WERI-Rb-1 (cell line): ENCODE results near the gene ISCA1.

ENCODE experiments used
- DNase-seq: peaks from one replicate; pipeline ENCODE4 v3.0.0-alpha.2; 2020
- H3K27ac ChIP-seq: fragments of 250-450 bp; sonication (Bioruptor Pico); 2 replicates; pipeline ENCODE4 v1.5.1; 2020; ENCODE audit warnings: mild to moderate bottlenecking, moderate library complexity
- H3K27me3 ChIP-seq: fragments of 250-450 bp; sonication (Bioruptor Pico); 2 replicates; pipeline ENCODE4 v1.5.1; 2021; ENCODE audit warnings: mild to moderate bottlenecking, low read depth, moderate library complexity; ENCODE audit not compliant: insufficient read depth, severe bottlenecking
- H3K36me3 ChIP-seq: fragments of 250-450 bp; sonication (Bioruptor Pico); 2 replicates; pipeline ENCODE4 v1.5.1; 2020; ENCODE audit warnings: mild to moderate bottlenecking, moderate library complexity
- H3K4me3 ChIP-seq: 2 replicates; pipeline ENCODE4 v1.5.1; 2011; ENCODE audit warnings: low read depth, mild to moderate bottlenecking, control low read depth, low read length
- H3K9me3 ChIP-seq: fragments of 250-450 bp; sonication (Bioruptor Pico); 2 replicates; pipeline ENCODE4 v1.5.1; 2021; ENCODE audit warnings: mild to moderate bottlenecking, moderate library complexity; ENCODE audit not compliant: severe bottlenecking
- TF ChIP-seq, protein P1 (sequence below): IDR thresholded peaks from 2 replicates; pipeline ENCODE4 v1.5.1; 2011; ENCODE audit warnings: low read depth, mild to moderate bottlenecking, control low read depth, inconsistent platforms, low read length

Gene ISCA1

DNA sequence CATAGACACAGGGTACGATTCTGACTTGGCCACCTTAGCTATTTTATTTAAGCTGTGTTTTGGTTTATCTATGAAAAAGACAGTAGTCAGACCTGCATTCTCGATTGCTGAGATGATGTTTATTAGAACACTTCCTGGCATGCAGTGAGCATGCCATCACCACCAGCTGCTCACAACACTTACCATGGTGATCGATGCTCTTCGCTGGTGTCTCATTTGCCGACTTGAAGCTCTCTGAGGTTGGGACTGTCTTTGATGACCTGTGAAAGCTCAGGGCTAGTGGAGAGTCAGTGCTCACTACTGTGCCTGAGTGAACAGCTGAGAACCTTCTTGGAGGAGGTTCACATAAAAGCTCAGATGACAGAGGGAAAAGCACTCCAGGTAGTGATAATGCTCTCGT is 18.5 kb downstream of the ISCA1 start:
- H3K27ac ChIP-seq: no peak overlapping the region
- TF ChIP-seq, protein P1, sequence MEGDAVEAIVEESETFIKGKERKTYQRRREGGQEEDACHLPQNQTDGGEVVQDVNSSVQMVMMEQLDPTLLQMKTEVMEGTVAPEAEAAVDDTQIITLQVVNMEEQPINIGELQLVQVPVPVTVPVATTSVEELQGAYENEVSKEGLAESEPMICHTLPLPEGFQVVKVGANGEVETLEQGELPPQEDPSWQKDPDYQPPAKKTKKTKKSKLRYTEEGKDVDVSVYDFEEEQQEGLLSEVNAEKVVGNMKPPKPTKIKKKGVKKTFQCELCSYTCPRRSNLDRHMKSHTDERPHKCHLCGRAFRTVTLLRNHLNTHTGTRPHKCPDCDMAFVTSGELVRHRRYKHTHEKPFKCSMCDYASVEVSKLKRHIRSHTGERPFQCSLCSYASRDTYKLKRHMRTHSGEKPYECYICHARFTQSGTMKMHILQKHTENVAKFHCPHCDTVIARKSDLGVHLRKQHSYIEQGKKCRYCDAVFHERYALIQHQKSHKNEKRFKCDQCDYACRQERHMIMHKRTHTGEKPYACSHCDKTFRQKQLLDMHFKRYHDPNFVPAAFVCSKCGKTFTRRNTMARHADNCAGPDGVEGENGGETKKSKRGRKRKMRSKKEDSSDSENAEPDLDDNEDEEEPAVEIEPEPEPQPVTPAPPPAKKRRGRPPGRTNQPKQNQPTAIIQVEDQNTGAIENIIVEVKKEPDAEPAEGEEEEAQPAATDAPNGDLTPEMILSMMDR: no peak
- DNase-seq: no peak
- no peaks in the 10 kb centered on the region for H3K27me3 ChIP-seq
- no peak overlapping the region for H3K4me3 ChIP-seq
- H3K36me3 ChIP-seq: peaks cover 10% of the 10 kb centered on the region
- no peaks in the 10 kb centered on the region for H3K9me3 ChIP-seq

DNA sequence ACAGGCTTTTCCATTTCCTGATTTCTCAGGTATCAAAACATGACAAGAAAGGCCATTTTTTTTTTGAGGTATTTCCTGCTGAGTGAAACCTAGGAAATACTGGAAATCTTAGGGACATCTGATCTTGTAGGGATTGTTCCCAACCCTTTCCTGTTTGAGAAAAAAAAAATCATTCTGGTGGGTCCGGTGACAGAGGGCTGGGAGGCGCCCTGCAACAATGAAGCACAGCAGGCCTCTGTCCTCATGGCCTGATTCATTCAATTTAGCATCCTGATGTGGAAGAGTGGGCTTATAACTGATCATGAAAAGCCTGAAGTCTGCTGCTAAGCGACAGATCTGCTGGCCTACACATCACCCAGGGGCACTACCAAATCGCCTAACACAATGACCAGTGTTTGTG is 19.8 kb downstream of the ISCA1 start:
- H3K27me3 ChIP-seq: no peaks in the 10 kb centered on the region
- TF ChIP-seq, protein P1: no peak
- DNase-seq: no peak
- H3K27ac ChIP-seq: no peak overlapping the region
- H3K4me3 ChIP-seq: no peak overlapping the region
- H3K9me3 ChIP-seq: no peaks in the 10 kb centered on the region
- H3K36me3 ChIP-seq: peaks cover 10% of the 10 kb centered on the region

DNA sequence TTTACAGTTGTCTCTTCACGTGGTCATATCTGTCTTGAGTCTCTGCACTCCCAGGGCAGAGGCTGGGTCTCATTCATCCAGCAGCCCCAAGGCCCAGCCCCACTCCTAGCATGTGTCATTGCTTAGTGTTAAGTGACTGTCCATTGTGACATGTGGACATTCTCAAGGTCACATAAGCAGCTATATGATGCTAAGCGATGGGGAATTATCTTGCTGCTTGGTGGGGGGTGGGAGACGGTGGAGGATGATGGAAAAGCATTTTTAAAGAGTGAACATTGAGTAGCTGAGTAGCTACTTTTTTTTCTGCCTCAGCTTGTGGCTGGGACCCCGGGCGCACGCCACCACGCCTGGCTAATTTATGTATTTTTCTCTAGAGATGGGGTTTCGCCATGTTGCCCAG is 22.8 kb downstream of the ISCA1 start, which contains the start of gene C9orf153:
Gene C9orf153, minus strand, starts transcription at position 101 of the 400 bp plus-strand sequence. CDS start 30,054 bp downstream, outside the sequence.
- no peak for DNase-seq
- Histone ChIP-seq H3K36me3 (peaks cover 6% of the 10 kb centered on the region), H3K4me3 (no peak within 1 kb of the TSS), H3K27ac (no peak within 1 kb of the TSS), H3K27me3 (no peaks in the 10 kb centered on the region), H3K9me3 (no peaks in the 10 kb centered on the region)
- TF ChIP-seq, protein P1: no peak

DNA sequence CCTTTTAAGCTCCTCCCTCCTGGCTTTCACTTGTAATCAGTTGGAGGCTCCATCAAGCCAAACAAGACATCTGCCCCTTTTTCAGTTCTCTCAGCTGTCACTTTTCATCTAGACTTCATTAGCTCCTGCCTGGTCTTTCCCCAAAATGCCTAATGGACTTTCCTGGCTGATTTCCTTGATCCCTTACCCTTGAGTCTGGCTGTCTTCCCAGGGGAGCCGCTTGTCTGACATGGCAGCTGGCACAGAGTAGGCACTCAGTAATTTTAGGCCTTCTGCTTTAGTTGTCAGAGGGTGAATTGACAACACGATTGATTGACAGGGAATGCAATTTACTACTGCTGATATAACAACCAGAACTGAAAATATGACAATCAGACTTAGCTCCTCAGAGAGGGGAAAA is 24.9 kb downstream of the ISCA1 start:
- TF ChIP-seq, protein P1: no peak
- H3K27me3 ChIP-seq: no peaks in the 10 kb centered on the region
- no peak for DNase-seq

DNA sequence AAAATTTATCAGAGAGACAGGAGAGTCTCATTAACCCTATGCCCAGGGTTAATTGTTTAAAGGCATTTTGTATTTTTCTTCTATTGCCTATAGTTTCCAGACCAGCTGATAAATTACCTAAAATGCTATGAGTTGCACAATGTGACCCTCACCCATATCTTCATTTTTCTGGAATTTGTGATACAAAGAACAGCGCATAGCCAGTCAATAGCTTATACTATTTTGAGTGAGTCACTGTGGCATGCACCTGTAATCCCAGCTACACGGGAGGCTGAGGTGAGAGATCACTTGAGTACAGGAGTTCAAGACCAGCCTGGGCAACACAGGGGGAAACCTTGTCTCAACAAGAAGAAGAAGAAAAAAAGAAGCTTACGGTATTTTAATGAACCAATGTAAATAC is 25.7 kb downstream of the ISCA1 start:
- H3K27me3 ChIP-seq: no peaks in the 10 kb centered on the region

More for the DNA sequence above, 24.9 kb downstream of the ISCA1 start:
- H3K36me3 ChIP-seq: no peaks in the 10 kb centered on the region
- no peak overlapping the region for H3K4me3 ChIP-seq
- H3K27ac ChIP-seq: no peak overlapping the region
- peaks cover 4% of the 10 kb centered on the region for H3K9me3 ChIP-seq

DNA sequence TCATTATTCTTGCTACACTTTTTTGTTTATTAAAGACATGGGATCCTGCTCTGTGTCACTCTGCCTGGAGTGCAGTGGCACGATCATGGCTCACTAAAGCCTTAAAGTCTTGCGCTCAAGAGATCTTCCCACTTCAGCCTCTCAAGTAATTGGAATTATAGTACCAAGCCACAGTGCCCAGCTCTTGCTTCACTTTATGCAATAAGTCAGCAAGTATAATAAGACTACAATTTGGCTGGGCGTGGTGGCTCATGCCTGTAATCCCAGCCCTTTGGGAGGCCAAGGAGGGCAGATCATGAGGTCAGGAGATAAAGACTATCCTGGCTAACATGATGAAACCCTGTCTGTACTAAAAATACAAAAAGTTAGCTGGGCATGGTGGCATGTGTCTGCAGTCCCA is 28.8 kb downstream of the ISCA1 start:
- peaks cover 4% of the 10 kb centered on the region for H3K9me3 ChIP-seq
- no peaks in the 10 kb centered on the region for H3K36me3 ChIP-seq
- H3K27ac ChIP-seq: no peak overlapping the region
- no peak for DNase-seq
- TF ChIP-seq, protein P1: no peak
- no peaks in the 10 kb centered on the region for H3K27me3 ChIP-seq
- no peak overlapping the region for H3K4me3 ChIP-seq

More for the DNA sequence above, 25.7 kb downstream of the ISCA1 start:
- Histone ChIP-seq H3K27ac (no peak overlapping the region), H3K36me3 (no peaks in the 10 kb centered on the region), H3K9me3 (peaks cover 4% of the 10 kb centered on the region), H3K4me3 (no peak overlapping the region)
- TF ChIP-seq, protein P1: no peak
- DNase-seq: no peak
